Stimulated activated CD4-positive, alpha-beta T cell treated with anti-CD3 and anti-CD28 coated beads, Interleukin-2, amount 100 ng/mL, for 48 hours (primary cell): ENCODE measurements around the gene VSIR.

Experiments used
- DNase-seq, 2 donors: peaks; one replicate each; pipeline ENCODE4 v3.0.0-alpha.2; 2020

The VSIR gene

DNA sequence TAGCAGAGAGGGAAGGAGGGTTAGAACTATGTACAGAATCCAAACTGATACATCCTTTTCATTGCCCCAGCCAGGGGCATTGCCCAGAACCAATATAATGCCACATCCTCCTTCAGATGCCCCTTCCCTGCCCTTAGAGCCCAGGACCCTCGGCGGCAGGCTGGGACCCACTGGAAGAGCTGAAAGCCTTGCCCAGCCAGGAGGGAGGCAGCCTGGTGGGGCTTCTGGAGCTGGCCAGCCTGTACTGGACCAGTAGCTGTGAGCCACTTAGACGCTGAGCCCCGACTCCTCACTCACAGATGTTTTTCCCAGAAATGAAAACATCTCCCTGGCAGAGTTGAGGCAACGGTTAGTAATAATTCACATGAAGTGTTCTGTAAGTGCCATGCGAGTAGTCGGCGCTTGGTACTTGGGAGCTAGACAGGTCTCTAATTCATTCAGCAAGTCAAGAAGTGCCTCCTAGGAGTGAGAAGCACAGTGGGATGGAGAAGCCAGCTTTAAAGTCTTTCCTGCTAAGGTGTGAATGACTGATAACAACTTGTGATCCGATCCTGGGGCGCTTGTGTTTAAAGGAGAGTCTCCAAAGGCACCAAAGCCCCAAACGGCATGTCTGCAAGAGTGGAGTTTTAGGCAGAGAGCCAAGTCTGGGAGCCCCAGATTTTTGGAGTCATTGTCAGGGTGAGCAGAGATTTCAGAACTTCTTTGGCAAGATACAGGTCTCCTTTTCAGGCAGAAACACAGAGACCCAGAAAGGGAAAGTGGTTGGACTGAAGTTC, 9.8 kb downstream of the VSIR start:
- DNase-seq = no peak

DNA sequence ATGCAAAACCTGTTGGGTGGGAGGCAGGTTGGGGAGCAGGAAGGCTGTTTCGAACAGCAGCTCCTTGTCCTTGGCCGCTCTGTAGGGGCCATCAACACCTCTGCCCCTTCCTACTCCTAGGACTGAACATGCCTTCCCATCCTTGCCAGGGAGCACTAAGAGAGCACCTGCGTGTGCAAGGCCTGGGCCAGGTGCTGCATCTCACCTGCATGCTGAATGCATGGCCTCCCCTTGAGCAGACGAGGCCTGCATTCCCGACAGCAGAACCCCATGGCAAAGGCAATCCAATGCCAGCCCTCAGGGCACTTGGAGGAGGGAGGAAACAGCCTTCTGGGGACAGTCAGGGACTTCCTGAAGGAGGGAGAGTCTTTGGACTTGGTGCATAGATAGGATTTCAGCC, 11.0 kb downstream of the VSIR start:
- no peak for DNase-seq

DNA sequence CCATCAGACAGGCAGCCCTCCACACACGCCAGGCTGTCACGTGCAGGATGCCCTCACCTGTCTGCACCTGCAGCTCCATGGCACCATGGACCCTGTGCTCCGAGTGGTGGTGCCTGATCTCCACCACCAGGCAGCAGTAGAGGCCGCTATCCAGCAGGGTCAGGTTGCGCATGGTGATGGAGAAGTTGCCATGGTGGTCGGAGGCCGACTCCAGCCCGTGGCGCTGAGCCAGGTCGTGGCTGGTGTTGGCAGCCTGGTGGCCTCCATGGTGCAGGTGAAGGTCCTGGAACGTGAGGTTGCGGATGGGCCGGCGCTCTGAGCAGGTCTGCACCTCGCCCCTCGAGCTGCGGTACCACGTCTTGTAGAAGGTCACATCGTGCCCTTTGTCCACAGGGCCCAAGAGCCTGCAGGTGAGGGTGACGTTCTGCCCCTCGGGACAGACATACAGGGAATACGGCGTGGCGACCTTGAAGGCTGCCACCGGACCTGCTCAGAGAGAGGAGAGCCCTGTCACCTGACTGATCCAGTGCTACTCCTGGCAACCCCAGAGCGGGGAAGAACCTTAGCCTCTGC, 11.7 kb downstream of the VSIR start:
- no peak for DNase-seq

DNA sequence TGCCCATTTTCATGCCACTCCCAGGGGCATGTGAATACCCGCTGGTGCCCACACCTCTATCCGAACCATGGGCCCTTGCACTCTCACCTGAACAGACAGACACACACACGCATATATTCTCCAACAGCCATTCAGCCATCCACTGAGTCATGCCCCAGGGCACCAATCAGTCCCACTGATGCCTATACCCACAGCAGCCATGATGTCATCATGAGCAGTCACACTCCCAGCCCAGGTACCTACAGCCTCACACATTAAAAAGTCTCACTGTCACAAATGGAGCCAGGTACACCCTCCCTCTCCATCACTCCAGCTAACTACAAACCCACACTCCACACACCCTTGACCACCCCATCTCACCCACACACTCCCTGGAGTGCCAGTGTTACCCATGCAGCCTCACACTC, 12.2 kb downstream of the VSIR start:
- DNase-seq = no peak

DNA sequence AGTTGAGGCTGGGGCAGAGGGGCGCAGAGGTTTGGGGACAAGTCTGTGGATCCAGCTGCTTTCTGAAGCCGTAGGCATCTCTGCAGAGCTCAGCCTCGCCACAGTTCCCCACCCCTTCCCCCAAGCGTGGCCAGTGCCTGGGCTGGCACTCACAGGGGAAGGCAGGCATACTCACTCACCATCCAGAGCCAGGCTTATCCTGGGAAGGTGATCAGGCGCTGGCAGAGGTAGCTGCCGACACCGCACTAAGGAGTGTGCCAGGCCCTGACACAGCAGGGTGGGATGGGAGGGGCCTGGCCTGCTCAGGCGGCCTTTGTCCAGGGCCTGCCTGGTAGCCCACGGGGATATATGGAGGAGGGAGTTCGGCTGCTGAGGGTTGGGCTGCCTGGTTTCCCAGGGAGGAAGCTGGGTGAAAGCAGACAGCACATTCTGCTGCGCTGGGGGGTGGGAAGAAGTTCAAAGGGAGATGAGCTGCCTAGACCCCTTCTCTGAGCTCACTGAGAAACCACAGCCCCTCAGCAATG, 15.9 kb downstream of the VSIR start:
- DNase-seq = no peak

DNA sequence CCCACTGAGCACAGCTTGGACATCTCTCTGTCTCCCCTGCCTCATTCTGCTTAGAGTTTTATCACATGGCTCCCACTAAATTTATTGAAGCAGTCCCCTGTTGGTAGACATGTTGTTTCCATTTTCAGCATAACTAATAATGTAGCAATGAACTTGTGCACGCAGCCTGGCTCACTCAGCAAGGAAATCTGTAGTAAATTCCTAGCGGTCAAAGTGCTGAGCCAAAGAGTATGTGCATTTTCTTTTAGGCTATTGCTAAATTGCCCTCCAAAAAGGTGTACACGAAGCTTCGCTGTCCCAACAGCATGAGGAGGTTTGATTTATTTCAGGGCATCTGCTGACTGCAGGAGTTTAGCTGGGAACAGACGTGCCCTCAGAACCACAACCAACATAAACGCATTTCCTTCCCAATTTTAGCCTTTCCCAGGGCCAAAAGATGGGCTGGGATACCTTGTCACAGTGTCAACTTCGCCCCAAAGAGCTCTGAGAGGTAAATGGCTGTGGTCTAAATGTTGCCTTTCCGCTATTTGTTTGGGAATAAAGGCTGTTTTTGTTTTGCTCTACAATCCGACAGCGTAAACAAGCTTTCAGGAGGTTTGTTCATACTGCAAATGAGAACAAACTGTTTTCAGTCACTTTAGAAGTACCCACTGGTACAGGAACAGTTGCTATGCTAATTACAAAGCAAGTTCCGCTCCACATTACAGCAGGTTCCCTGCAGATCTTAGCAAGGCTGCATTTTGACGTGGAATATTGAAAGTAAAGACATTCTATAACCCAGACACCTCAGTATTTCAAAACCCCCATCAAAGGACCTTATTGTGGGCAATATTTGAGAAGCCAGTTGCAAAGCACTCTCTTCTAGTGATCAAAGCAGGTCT, 16.8 kb downstream of the VSIR start:
- no peak for DNase-seq

DNA sequence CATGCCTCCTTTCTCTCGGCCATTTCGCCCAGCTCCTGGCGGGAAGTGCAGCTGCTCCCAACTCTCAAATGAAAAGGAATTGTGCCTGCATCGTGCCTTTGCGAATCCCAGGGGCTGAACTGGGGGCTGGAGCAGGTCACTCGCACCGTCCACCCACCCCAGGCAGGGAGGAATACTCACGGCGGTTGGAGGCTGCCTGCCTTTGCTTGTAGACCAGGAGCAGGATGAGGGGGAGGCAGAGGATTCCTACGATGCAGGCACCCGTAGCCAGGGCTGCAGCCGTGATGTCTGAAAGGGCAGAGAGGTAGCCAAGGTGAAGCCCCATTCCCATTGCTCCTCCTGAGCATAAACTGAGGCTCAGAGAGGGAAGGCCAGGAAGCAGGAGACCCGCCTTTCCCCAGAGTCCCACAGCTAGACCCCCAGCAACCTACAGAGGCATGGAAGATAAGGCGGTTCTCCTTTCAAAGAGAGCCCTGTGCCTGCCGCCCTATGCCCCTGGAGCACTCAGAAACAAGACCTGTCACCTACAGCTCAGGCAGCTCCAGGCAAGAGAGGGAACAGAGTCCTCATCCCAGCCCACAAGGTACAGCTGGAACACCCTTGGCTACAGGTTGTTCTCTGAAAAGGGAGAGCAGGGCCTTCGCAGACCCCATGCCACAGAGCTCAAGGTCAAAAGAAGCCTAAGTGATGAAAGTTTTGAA, 18.0 kb downstream of the VSIR start:
- no peak for DNase-seq

DNA sequence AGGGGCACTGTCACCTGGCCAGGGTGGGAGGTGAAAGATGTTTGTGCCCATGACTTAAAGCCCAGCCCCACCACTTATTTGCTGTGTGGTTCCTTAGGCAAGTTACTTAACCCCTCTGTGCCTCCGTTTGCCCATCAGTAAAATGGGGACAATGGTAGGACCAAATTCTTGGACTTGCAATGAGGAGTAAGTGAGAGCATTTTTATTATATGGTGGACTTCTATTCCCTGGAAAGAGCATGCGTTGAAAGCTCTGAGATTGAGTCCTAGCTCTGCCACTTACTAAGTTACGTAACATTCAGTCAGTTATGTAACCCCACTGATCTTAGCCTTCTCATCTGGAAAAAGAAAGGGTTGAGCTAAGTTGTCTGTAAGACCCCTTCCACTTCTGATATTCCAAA, 18.8 kb downstream of the VSIR start:
- no peak for DNase-seq

DNA sequence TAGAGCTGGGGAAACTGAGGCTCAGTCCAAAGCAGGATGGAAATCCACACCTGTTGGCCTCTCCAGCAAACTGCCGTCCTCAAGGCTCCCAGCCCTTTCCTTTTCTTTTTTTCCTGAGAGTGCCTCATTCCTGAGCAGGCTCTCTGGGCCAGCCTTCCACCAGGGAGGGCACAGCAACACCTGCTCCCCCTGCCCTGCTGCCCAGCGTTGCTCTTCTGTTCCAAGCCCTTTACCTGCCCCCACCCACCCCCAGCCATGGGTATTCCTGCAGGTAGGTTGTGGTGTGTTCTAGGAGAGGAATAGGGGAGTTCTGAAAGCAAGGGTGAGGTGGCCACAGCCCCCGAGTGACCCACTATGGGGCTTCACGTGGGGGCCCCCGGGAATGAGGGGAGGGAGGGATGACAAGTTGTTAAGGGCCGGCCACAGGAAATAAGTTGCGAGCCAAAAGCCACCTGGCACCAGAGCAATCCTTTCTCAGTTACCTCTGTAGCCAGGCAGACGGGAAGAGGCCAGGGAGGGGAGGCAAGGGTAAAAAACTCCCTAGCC, 19.3 kb downstream of the VSIR start:
- DNase-seq = no peak

DNA sequence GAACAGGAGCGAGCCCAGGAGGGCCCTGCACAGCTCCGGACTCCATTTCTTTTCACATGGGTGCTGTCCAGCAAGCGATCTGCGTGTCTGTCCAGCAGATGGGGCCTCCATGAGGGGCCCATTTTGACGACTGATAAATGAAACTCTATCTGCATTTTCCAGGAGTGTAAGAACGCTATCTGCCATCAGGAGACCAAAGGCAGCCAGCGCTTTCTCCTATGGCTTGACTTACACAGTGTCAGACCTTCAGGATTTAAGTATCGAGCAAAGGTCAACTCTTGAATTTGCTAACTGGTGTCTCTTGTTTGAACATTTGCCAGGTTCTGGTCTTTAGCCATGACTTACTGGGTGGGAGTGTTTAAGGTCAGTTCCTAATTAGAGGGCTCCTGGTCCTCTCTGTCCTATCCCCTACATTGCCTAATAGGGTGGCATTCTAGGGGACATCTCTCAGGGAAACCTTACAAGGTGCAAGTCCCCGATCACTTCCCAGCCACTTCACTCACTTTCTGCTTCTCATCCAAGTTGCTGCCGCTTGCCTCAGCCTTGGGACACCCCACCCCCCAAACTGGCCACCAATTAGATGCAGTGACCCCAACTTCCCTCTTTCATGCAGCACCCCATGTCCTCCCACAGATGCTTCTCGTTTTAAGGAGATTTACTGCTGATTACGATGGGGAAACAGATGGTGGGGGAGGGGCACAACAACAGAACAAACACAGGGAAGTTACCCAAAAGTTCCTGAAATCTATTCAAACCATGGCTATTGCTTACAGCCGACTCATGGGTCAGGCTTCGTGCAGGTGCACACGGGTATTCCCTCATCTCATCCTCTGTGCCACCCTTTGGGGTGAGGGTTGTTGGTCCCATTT, 20.0 kb downstream of the VSIR start:
- DNase-seq = no peak

DNA sequence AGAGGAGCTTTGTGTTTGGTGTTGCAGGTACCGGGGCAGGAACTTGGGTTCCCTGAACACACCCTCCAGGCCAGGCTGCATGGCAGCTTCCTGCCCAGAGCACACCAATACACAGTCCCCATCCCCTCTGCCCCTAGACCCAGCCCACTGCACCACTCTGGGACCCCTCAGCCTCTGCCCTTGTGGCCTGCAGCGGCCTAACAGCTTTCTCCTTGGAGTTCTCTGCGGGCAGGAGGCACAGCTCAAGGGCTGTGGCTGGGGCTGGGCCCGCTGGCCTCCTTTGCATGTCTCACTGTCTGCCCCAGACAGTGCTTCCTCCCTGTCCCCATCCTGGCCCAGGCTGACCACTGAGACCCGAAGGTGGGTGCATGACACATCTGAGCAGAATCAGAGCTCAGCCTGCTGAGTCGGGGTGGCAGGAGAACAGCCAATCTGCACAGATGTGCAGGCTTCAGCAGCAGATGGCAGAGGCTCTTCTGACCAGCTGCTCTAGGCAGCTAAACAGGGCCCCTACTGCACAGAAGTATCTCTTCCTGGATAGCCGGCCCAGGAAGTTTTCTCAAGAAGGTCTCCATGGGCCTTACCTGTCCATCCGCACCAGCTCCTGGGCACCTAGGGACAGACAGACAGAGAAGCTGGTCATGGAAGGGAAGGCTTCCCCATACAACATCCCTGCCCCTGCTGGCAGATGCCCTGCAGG, 20.8 kb downstream of the VSIR start:
- no peak for DNase-seq

DNA sequence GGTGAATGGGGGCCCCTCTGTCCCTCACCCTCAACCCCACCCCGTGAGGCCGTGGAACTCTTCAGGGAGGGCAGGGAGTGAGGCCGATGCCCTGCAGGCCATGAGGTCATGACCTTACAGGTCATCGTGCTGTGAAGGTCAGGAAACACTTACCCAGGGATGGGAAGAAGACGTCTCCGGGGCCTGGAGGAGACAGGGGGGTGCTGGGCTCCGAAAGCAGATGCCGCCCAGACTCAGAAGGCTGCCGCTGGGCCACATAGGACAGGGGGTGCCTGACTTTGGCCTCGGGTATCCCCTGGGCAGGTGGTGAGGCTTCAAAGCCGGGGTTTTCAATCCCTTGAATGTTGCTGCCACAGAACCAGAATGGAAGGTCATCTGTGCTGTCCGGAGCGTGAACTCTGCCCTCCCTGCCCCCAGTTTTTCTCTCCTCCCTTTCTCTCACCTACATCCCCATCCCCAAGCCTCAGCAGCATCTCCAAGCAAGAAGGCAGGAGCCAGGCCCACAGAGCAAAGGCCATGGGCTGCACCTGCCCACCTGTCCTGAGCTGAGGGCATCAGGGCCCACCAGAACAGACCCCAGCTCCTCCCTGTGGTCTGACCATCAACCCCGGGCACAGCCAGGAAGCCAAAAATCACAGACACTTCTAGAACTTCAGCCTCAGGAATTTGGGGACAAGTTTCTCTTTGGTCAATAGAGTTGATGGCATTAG, 21.6 kb downstream of the VSIR start:
- no peak for DNase-seq

DNA sequence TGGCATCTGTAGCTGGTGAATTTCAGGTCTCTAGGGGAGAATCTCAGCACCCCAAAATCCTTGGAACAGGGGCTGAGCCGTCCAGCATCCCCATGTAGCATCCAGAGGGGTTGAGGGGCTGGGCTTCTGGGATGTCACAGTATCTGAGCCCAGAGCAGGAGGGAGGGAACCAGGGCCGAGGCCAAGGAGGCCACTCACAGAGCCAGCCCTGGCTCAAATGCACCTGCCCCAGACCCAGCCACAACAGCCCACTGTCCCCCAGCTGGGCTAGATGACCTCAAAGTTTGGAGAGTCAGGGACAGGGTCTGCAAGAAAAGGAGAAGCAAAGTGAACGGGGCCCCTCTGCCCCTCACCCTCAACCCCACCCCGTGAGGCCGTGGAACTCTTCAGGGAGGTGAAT, 22.3 kb downstream of the VSIR start:
- no peak for DNase-seq

DNA sequence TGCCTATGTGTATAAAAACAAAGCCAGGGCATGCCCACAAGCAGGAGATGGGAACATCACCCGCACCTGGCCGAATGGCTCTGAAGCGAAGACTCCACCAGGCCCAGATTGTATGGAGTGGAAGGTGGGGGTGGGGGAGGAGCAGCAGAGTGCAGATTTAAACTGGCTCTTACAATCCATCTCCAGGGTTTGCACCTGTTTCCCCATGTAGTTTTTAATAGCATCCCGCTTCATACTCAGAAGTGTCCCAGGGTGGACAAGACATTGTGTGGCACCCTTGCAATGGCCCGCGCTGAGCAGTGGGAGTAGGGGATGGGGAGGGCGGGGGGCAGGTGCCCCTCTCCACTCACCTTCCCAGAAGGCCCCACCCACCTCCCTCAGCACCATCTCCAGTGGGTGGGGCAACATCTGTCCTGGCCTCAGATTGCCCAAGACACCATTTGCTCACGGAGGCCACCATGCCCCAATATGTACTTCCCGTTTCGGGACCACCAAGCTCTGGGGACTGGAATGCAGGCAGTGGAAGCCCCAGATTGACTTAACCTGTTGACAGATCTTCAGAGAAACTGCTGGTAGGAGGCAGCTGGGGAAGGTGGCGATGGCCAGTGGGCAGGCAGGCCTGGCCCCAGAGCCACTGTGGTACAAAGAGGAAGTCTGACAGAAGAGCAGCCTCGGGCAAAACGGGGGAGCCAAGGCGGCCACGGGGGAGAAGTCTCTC, 23.0 kb downstream of the VSIR start:
- no peak for DNase-seq

DNA sequence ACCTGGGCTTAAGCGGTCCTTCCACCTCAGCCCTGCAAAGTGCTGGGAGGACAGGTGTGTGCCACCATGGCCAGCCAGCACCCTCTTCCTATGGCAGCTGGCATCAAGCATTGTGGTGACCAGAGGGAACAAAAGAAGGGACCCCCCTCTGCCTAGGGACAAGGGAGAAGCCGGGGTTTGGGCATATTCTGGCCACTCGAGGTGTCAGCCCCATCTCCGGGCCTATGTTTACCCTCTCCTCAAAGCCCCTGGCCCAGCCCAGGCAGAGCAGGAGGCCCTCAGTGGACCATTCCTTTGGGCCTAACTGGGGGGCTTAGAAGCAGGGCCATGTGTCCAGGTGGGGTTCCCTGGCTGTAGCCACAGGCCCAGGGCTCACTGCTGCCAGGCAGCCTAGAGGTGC, 23.9 kb downstream of the VSIR start:
- no peak for DNase-seq

DNA sequence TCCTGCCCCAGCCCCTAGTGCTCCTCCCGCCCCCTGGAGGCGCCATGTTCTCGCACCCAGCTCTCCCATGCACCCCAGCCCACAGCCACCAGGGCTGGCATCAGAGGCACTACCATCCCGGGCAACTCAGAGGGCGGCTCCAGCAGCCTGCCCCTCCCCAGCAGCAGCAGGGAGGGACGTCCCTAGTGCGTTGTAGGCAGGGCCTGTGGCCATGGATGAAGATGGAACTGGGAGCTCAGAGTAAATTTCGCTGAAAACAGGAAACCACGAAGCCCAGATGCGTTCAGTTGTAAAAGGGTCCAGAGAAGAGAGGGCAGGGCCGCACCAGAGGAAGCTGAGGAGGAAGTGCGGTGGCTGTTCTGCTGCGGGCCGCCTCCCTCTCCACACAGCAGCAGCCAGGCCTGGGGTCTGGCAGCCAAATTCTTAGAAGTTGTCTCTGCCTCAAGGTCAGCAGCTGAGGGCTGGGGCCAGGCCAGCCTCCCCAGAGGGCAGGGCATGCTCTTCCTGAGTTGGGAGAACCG, 24.6 kb downstream of the VSIR start:
- peak in 1 of 2 donors; percentile 57 for DNase-seq

DNA sequence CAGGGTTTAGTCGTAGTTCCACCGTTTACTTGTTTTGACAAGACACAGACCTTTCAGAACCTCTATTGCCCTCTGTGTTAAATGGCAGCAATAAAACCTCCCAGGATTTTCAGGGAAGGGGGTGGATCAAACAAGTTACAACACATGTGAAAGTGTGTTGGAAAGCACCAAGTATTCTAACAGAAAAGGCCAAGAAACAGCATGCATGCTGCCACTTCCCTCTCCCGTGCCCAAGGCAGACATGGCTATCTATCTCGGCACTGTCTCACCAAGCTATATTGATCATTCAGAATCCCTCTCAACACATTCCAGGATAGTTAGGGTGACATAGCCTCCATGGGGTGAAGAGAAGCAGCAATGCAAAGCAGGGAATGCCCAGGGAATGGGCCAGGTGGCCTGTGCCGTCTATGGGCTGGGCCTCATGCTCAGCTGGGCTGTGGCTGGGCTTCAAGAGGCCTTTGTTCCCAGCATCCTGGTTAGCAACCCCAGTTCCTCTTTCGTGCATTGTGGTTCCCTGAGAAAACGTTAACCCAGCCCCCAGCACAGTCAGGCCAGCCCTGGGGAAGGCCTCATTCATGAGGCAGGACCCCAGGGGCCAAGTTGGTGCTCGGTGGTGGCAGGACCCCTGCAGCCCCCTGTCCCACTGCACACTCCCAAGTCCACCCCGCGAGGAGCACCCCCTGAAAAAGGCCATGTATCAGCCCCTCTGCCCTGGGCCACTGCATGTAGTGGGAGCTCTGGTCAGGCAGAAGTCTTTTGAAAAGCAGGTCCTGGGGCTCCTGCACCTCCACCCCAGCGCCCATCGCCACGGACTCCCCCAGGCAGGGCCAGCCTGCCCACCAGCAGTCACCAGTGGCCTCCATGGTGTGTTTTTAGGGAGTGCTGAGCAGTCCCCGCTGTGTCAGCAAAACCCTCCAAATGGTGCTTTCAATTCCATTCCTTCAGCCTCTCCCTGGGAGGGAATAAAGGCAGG, 25.5 kb downstream of the VSIR start:
- no peak for DNase-seq

DNA sequence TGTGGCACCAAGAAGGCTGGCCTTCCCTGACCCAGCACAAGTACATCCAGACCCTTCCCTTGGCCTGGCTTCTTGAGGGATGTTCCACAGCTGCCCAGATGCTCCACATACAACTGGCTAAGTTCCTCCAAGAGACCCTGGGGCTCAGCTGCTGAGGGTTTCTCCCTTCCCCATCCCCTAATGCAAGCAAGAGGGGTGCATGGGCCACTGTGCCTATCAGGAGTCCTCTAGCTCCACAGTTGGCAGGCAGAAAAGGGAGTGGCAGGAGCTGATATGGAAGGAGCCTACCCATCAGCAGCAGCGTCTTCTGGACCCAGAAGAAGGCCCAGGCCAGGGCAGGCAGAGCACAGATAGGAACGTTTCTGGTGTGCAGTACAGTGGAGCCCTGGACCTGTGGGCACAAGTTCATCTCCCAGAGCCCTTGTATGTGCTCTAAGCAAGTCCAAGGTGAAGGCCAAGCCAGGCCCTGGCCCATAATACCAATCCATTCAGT, 26.2 kb downstream of the VSIR start:
- DNase-seq = no peak
